GM19328 (cell line): ENCODE measurements around the gene ABCC11.
"Not testable (repeated sequence)": the region's sequence is repeated elsewhere in the genome, so short reads cannot be mapped to it uniquely, and the experiment has no call there.

Source experiments
- ATAC-seq: cut with Tn5 transposase; IDR thresholded peaks from one replicate; pipeline ENCODE4 v1.9.1; 2021; ENCODE audit warnings: mild to moderate bottlenecking, moderate library complexity; ENCODE audit not compliant: unreplicated experiment

ABCC11 gene

DNA sequence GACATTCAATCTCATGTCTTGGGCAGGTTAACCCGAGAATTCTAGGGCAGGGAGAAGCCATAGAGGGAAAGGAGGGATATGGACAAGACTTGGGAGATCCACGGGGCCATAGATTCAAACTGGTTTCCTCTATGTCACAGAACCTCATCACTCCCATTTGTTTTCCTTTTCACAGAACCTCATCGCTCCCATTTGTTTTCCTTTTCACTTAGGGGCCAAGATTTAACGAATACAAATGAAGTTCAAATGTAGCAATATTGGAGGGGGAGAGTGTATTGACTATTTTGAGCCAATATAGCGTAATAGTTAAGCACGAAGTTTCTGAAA is 42.6 kb downstream of the ABCC11 start:
- ATAC-seq = no peak

DNA sequence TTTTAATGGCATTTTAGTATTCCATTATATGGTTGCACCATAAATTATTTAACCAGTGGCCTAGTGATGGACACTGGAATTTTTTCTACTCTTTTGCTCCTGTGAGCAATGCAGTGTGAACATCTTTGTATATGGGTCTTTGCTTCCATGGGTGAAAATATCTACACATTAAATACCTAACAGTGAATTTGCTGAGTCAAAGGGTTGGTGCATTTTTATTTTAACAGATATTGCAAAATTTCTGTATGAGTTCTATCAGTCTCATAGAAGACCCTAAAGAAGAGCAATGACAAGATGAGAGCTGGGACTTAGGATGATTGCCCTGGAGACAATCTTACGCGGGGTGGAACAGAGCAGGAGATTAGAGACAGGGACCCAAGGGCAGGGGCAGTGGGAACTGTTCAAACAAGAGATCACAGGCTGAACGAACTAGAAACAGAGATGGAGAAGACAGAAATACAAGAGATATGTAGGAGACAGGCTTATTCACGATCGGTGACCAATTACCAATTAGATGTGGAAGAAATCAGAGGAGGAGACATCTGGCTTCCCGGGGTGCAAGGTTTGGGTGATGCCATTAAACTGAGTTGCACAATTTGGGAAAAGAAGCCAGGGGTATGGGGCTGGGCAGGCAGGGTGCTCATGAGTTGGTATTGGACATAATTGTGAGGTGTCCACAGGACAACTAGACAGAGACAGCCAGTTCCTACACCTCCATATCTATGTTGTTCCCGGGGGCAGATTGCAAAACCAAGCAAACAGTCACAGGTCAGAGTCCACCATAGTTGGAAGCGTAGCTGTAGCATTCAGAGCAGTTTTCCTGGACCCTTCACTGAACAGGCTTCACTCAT is 43.1 kb downstream of the ABCC11 start:
- no peak for ATAC-seq

DNA sequence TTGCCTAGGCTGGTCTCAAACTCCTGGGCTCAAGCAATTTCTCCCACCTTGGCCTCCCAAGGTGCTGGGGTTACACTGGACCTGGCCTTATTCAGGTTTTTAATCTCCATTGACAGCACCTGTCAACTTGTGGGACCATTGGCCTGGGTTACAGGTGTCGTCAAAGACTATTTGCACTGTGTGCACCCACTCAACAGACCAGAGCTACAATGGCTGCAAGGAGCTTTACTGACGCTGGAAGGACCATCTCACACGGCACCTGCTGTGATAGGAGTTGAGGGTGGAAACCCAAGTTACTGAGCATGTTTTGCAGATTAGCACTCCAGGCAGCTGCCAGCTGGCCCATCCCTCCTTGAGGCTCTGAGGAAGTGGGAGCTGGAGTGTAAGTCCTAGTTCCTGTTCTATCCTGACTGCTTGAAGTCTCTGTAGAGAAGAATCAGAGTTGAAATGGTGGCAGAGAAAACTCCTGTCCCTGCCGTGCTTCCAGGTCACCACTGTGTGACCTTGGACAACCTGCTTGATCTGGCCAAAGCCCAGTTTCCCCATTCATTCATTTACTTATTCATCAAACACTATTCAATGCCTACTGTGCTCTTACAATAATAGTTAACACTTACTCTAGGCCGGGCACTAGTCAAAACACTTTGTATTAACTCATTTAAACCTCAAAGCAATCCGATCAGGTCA is 45.7 kb downstream of the ABCC11 start:
- ATAC-seq = no peak

DNA sequence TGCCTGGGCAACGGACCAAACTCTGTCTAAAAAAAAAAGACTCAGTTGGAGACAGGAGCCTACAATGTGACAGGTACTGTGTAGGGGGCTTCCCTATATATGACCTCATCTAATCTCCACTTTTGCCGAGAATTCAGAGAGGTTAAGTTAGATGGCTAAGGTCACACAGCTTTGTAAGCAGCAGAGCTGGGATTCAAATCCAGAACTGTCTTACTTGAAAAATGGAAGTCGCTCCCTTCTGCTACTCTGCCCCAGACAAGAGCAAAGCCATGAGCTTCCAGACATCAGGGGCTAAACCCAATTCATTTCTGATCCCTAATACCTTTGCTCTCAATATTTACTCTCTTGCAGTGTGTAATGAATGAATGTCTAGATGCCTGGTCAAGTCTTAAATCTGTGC is 50.0 kb downstream of the ABCC11 start:
- ATAC-seq = no peak

DNA sequence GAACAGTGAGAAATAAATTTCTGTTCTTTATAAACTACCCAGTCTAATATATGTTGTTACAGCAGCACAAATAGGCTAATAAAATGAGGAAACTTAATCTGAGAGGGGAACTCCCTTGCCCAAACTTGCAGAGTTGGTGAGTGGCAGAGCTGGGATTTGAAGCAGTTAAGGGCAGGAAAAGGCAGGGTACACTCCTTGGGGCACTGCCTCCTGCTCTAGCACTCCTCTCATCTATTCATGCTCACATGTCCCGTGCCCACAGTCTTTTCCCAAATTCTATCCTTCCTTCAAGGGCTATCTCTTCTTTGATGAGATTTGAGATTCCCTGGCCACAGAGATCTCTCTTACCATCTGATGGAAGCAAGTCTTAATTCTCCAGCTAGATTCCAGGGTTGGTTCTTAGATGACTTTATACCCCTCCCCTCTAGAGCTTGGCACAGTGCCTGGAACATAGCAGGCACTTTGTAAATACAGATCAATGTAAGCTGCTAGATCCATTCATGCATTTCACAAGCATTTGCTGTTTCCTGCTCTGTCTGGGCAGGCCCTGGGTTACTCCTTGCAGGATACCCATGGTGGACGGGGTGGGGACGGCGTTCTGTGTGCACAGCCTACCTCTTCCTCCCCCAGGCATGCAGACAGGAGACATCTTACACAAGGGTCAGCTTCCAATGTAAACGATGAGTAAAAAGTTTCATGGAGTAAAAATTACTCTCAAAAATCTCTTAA is 52.3 kb downstream of the ABCC11 start:
- no peak for ATAC-seq

DNA sequence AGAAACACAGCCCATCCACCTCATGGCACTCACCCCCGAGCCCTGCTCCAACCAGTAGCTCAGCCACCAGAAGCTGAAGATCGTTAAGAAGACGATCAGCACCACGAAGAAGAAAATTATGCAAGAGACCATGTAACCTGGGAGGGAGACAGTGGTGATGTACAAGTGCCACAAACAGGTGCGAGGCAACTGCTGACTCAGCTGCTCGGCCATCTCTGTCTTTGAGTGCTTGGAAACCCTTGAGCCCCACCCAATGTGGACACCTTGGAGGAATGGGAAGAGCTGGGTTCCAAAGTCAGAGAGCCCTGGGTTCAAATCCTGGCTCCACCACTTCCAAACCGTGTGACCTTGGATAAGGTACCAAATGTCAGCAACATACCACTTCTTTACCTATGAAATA is 53.5 kb downstream of the ABCC11 start:
- ATAC-seq = no peak

DNA sequence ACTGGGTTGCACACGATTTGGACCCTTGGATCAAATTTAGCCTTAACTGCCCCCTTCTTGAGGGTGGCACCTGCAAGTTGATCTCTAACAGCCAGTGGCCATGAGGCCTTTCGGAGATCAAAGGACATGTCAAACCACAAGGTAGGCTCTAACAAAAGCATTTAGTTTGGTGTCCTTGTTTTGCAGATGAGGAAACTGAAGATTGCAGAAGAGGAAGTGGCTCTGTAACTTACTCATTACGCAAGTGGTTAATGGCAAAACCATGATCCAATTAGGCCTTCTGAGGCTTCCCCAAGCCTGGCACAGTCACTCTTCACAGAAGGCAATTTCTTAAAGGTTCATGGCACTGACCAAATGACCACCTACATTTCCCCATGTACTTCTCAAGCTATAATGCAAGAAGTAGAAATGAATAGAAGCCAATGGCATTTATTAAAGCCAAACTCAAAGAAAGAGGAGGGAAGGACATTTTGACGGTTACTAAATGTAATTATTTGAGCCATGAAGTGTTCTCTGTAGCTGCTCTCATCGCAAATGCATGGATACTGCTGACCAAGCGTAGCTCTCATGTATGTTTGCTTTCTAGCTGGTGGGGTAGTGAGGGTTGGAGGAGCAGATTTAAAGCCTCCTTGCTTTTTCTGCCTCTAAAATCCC is 58.8 kb downstream of the ABCC11 start:
- ATAC-seq = peak; percentile 71

DNA sequence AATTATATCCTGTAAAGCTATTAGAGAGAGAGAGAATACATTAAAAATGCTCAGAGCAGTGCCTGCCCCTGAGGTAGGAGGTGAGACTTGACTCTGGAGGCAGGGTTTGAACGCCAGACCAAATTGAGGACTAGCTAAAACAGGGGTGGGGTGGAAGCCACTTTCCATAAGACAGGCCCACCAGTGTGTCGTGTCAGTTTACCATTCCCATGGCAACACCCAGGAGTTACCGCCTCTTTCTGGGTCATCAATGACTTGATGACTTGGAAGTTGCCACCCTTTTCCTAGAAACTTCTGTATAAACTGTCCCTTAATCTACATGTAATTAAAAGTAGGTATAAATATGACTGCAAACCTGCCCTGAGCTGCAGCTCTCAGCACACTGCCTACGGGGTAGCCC is 59.6 kb downstream of the ABCC11 start:
- ATAC-seq = no peak

DNA sequence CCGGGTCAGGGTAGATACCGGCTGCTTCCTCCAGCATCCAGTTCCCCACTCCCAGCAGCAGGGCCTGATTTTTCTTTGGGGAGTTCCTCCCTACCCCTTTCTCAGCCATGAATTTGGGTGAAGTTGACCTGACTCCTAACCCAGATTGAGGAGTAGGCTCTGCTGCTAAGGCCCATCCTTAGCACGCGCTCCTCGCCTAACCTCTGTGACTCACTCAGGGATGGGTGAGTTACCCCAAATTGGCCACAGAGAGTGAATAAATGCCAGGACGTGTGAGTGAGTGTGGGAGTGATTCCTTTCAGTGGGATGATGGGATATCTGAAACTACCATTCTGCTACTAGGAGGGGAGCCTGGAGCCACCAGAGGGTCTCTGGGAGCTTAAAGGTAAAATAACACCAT is 62.7 kb downstream of the ABCC11 start:
- no peak for ATAC-seq

DNA sequence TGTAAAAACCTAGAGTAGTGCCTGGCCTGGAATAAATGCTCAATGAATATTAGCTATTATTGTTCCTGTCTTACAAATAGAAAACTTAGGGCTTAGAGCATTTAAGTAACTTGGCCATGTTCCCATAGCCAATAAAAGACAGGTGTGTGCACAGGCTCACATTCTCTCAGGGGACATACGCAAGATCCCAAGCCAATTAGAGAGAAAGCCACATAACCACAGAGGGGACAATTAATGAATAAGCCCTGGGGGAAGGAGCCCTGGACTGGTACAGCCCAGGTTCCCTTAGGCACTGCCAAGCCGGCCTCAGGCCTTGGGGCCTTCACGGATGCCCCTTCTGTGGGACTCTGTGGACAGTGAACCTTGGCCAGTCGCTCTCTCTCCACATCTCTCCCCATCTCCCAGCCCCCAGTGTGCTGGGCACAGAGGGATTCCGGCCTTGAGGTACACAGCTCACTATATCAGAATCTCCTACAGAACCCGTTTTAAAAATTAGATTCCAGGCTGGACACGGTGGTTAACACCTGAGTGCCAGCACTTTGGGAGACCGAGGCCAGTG is 64.3 kb downstream of the ABCC11 start:
- no peak for ATAC-seq

DNA sequence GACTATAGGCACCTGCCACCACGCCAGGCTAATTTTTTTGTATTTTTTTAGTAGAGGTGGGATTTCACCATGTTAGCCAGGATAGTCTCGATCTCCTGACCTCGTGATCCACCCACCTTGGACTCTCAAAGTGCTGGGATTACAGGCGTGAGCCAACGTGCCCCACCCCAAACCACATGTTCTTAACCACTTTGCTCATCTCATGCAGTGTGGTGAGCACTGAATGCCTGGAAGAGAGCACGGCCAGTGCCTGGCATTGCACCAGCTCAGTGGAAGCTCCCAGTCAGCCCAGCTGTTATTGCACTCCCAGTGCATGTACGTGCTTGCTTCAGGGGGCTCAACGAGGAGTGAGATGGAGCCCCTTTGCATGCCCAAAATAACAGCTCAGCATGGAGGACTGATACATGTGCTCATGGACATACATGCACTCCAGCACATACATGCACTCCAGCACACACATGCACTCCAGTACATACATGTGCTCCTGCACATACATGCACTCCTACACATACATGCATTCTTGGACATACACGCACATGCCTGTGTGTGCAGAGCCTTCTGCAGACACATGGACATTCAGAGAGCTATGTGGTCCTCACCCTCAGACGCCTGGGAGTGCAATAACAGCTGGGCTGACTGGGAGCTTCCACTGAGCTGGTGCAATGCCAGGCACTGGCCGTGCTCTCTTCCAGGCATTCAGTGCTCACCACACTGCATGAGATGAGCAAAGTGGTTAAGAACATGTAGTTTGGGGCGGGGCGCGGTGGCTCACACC is 65.4 kb downstream of the ABCC11 start:
- ATAC-seq = not testable (repeated sequence)

DNA sequence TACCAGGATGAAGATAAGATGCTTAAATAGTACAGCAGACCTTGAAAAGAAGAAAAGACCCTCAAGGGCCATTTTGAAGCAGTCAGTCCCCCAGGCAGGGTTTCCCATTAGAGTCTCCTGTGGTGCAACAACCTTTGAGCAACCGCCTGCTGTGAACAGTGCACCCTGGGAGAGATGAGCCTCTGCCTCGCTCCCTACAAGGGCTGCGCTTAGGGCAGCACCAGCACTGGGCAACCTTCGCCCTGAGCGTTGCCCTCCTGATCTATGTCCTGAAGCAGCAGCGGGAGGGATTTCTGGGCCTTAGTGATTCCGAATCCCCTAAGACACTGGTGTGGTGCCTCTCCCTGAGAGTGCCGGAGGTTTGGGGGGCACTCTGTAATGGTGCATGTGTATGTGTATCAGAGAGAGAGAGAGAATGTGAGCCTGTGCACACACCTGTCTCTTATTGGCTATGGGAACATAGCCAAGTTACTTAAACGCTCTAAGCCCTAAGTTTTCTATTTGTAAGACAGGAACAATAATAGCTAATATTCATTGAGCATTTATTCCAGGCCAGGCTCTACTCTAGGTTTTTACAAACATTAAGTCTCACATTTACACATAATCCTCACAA is 66.4 kb downstream of the ABCC11 start:
- no peak for ATAC-seq

DNA sequence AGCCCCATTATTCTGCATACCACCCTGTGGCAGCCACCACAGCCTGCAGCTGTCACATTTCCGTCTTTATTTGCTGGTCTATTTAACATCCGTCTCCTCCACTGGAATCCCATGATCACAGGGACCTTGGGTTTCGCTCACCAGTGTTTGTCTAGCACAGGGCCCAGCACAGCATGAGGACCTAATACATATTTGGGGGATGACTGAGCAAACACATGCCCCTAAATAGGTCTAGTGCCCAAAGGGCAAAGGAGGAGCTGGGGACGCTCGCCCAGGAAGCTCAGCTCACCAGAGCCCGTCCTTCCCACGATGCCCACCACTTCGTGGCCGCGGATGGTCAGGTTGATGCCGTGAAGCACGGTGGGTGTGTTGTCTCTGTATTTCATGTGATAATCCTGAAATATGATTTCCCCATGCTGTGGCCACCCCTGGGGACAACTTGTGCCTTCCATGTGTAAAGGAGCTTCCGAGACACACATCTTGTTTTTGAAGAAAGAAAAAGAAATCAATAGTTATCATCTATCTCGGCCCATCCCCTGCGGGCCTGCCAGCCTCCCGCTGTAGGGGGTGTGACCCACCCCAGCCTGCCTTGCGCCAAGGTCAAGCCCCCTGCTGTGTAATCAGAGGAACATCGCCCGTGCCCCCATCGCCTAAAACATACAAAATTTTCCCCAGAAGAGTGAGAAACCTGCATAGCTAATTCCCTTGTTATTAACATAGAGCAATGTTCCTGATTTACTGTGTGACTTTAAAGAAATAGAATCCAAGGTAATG is 70.5 kb downstream of the ABCC11 start:
- no peak for ATAC-seq

DNA sequence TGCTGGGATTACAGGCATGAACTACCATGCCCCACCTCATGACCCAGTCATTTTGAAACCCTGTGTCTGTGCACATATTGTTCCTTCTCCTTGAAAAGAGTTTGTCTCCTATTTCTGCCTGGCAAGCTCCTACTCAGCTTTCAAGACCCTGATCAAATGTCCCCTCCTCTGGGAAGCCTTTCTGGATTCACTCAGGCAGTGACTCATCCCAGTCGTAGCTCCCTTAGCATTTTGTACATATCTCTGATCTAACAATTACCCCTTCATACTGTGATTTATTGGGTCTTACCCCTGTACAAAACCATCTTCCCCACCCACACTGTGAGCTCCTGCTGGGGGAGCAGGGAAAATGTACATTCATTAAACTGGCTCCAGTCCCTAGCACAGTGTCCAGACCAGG is 73.5 kb downstream of the ABCC11 start:
- ATAC-seq = no peak

DNA sequence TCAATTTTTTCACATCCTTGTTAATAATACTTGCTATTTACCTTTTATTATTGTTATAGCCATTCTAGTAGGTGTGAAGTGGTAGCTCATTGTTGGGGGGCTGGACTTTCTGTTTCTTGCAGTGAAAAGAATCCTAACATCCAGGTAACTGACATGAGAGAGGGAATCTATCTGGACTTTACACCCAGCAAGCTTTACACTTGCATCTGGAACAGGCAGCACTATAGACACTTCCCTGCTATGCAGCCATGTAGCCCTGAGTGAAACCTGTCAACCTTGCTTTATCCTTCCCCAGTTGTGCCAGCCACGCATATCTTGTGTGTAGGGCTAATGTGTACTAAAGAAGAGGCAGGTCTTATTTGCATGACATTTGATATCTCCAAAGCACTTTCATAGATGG is 74.7 kb downstream of the ABCC11 start:
- no peak for ATAC-seq

DNA sequence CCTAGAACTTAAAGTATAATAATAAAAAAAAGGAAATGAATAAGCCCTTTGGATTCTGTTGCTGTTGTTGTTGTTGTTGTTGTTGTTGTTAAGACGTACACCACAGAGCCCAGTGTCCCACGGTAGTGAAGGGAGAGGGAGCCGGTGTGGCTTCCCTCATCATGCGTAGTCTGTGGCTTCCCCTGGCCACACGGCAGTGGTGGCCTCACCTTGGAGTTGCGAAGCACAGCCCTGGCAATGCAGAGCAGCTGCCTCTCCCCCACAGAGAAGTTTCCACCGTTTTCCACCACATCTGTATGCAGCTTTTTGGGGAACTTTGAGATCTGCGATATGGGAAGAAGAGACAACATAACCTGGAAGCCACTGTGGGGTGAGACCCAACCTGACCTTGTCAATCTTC is 77.4 kb downstream of the ABCC11 start:
- ATAC-seq = no peak

DNA sequence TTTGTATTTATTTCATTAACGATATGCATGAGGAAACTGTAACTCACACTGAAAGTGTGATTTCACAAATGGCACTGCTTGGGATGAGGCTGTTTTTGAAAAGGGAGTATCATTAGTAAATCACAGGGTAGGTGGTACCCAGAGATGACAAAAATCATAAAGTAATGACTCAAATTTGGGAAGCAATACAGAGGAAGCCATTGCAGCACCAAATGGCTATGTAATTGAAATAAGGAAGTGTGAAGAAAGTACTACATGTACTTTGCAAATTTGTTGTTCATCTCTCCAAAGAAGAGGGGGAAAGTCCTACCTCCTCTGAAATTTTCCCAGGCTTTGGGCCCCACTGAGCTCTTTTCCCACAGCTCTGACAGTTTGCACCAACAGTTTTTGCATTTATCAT is 79.3 kb downstream of the ABCC11 start:
- ATAC-seq = no peak

DNA sequence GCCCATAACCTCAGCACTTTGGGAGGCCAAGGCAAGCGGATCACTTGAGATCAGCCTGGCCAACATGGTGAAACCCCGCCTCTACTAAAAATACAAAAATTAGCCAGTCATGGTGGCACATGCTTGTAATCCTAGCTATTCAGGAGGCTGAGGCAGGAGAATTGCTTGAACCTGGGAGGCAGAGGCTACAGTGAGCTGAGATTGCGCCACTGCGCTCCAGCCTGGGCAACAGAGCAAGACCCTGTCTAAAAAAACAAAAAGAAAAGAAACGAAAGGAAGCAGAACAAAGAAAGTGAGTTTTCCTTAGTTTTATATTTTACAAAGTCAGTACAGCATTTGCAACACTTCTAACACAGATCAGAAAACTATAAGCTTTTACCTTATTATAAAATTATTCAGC is 80.7 kb downstream of the ABCC11 start:
- ATAC-seq = not testable (repeated sequence)

DNA sequence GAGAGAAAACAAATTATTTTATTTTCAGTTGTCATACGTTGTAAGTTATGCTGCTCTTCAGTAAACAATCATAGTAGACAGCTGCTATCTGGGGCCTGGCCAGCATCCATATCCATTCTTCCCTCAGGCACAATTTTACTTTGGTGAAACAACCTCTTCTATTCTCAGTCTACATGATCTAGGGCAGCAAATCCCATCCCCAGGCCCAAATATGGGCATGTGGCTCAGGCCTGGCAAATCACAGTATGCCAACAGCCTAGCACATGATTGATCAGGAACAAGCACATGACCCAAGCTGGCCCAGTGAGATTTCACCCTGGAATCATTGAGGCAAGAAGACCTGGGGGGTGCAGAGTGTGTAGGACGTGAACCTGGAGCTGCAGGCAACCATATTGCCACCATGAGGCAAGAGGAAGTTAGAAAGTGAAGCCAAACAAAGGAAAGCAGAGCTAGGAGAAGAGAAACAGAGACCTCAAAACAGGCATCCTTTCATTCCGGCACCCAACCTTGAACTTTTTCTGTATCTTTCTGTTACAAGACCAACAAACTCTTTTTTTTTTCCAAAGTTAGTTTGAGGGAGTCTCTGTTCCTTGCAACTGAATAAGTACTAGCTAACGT is 81.3 kb downstream of the ABCC11 start:
- no peak for ATAC-seq
